Amniotic epithelial cell (primary cell): Measurements from ENCODE around the gene HPCAL4.

ENCODE experiments used
- DNase-seq: peaks from one replicate; pipeline ENCODE4 v3.0.0-alpha.2; 2010; ENCODE audit warnings: low read depth

Gene HPCAL4

GRCh38 chr1:39676948-39677548 lies 14.2 kb downstream of the HPCAL4 start:
- DNase-seq = no peak

GRCh38 chr1:39675220-39675619 lies 16.0 kb downstream of the HPCAL4 start:
- DNase-seq = no peak

DNA sequence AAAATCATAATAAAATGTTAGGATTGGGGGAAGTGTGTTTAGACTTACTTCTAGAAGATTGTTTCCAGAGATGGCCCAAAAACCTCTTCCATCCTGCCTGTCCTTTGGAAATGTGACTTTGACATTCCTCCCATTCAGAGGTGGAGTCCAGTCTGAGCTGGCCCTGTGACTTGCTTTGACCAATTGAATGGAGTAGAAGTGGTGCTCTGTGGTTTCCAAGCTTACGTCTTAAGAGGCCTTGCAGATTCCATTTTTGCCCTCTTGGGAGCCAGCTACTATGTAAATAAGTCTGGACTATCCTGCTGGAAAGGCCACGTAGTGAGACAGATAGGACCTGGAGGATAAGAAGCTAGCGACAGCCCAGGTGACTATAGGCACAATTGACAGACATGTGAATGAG lies 18.0 kb downstream of the HPCAL4 start:
- no peak for DNase-seq

DNA sequence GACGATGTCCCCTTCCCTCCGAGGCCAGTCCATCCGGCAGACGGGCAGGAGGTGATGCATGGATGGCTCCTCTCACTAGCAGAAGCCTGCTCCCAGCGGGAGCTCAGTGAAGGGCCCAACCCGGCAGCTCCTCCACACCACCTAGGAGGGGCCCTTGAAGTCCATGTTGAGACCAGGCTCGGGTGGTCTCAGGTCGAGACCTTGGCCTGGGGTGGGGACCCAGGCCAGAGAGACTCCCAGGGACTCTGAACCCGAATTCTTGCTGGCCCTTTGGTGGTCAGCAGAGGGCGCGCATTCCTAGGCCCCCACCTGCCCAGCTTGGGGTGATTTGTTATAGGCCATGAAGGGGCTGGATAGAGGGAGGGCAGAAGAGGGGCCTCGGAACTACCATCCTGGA lies 18.7 kb downstream of the HPCAL4 start:
- DNase-seq = no peak

DNA sequence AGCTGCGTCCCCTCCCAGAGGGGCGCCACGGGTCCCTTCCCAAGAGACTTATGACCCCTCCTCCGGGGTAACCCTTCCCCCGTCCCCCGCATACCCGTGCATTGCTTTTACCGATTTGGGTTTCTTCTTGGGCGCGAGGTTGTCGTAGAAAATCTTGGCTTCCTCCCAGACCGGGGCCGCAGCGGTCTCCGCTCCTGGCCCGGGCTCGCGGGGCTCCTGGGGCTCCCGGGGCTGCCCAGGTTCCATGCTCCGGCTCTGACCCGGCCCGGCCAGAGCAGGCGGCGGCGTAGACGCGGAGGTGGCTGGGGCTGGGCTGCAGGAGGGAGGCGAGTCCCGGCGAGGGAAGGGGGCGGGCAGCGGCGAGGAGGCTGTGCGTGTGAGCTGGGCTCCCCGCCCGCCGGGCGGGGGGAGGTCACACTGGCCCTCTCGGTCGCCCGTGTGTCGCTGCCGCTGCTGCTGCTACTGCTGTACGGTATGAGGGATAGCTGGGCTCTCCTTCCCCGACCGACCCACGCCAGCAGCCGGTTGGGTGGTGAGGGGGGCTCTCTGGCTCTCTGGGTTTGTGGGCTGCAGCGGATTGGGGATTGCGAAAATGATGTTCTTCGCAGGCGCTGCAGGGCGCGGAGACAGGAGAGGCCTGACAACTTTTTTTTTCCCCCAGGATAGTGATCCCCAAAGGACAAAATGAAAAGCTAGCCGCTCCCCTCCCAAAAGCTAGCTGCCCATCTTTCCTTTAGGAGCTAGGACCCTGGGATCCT lies 19.3 kb downstream of the HPCAL4 start, which contains the start of gene NT5C1A:
Gene NT5C1A, minus strand, starts transcription at position 315 of the 758 bp plus-strand sequence. Its CDS starts 69 bp downstream, at position 246.
- DNase-seq = no peak

- DNase-seq = no peak
Measured at GRCh38 chr1:39671433-39671792, 19.8 kb downstream of the HPCAL4 start.

GRCh38 chr1:39670689-39671088 lies 20.5 kb downstream of the HPCAL4 start:
- DNase-seq = no peak

- DNase-seq = no peak
Measured at GRCh38 chr1:39668894-39669293, 22.3 kb downstream of the HPCAL4 start.

GRCh38 chr1:39668111-39668510 lies 23.1 kb downstream of the HPCAL4 start:
- DNase-seq = no peak

DNA sequence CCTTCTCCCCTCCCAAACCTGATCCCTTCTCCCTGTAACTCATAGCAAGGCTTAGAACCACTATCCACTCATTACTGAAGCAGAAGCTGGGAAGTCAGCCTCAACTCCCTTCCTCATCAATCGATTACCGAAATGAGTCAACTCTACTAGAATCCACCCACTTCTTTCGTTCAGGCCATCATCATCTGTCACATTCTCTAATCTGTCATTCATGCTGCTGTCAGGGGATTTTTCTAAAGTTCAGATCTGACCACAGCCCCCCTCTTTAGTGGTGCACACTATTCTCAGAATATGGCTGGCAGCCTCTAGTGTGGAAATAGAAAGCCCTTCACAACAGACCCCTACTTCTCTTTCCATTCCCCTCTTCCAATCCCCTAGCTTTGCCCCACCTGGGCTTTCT lies 24.5 kb downstream of the HPCAL4 start:
- no peak for DNase-seq

DNA sequence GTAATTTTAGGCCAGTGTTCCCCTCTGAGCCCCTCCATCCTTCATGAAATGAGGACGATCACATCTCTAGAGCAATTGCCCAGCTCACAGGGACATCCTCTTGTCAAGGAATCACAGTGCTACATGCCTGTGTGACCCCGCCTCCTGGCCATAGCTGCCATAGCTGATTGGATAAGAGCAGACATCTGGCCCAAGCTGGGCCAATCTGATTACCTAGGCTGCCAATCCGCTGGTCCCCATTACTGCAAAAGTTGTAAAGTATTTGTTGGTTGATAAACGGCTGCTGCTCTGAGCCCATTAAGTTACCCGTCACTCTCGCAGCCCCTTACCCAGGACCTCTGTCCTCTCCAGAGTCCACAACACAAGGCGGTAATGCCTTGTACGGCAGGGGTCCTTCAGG lies 27.7 kb downstream of the HPCAL4 start:
- DNase-seq = no peak

DNA sequence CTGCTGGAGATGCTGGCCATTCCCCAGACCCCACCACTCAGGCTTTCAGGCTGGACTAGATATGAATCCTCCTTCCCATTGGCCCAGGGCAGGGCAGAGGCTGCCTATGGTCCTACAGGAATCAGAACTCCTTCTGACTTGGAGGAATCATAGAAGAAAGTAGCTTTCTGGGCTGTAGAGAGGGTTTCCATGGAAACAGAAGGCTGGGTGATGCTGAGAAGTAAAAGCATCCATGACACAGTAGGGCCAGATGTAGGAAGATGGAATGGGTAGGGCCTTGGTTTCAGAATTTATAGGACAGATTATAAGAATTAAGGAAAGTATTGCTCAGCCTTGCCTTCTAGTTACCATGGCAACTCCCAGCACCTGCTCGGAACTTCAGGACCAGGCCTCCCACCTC lies 28.4 kb downstream of the HPCAL4 start:
- DNase-seq = no peak

- no peak for DNase-seq
Measured at GRCh38 chr1:39659538-39659937, 31.7 kb downstream of the HPCAL4 start.

DNA sequence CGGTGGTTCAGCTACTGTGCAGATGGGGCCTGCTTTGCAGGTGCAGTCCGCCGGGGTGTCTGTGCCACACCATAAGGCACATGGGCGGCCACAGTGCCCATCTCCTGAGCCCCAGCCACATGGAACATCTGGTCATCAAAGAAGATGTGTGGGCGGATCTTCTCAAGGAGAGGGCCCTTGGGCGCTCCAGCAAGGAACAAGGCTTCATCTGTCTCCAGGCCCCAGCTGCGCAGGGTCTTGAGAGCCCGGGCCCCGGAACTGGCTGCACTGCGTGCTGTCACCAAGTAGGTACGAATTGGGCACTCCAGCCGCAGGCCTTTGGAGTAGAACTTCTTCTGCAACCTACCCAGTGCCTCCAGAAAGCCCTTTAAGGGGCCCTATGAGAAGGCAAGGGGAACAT lies 32.1 kb downstream of the HPCAL4 start:
- no peak for DNase-seq

GRCh38 chr1:39657923-39658485 lies 33.2 kb downstream of the HPCAL4 start:
- peak; percentile 71 for DNase-seq

- peak; percentile 60 for DNase-seq
Measured at GRCh38 chr1:39657402-39657801, 33.8 kb downstream of the HPCAL4 start.

- DNase-seq = no peak
Measured at GRCh38 chr1:39656391-39656790, 34.8 kb downstream of the HPCAL4 start.

GRCh38 chr1:39655578-39656268 lies 35.5 kb downstream of the HPCAL4 start:
- no peak for DNase-seq

GRCh38 chr1:39654291-39654690 lies 36.9 kb downstream of the HPCAL4 start:
- no peak for DNase-seq

GRCh38 chr1:39653546-39654031 lies 37.6 kb downstream of the HPCAL4 start:
- peak; percentile 84 for DNase-seq

- DNase-seq = no peak
Measured at GRCh38 chr1:39652554-39652953, 38.7 kb downstream of the HPCAL4 start.

DNA sequence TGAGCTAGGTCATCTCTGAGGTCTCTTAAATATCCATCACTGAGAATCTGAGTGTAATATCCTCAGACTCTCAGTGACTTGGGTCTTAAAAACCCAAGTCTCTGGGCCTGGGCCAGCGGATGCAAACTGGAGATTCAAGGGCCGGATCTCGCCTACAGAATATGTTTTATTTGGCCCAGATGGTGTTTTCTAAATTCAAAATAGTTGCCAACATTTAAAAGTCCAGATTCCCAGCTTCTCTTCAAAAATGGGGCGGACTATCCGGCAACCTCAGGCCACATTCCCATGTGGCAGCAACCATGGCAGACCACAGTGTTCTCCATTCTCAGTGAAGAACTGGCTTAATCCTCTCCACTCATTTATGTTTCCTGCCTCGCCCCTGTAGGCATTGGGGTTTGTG lies 39.1 kb downstream of the HPCAL4 start:
- no peak for DNase-seq

GRCh38 chr1:39650431-39650830 lies 40.8 kb downstream of the HPCAL4 start:
- DNase-seq = no peak
